Activated naive CD4-positive, alpha-beta T cell treated with Interleukin-2 at 50 U/mL for 16 hours (primary cell): ENCODE results near the gene CNTN6.

Experiments
- DNase-seq: peaks from one replicate; pipeline ENCODE4 v3.0.0-alpha.2; 2020

Gene CNTN6

DNA sequence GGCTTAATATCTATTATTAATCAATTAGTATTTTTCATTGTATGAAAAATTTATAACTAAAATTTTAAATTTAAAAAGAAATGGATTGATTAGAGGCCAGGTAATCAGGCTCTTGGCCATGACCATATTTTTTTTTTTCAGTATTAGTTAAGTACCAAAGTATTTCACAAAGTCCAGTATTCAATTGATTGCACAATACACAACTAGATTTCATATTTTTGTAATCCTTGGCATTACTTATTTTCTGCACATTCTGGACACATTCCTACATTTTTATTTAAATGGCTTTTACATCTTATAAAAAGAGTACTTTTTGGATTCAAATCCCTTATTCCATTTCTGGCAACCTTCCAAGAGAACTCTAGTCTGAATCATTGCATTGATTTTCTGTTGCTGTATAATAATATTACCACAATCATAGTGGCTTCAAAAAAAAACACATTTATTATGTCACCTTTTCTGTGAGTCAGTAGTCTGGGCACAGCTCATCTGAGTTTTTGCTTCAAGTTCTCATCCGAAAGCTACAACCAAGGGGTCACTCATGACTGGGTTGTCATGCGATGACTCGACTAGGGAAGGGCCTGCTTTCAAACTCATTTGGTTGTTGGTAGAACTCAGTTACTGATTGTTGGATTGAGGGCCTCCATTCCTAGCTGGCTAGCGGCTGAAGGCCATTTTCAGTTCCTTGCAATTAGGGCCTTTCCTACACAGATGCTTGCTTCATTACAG is 90.7 kb downstream of the CNTN6 start:
- no peak for DNase-seq

GRCh38 chr3:1190569-1190968 is 97.7 kb downstream of the CNTN6 start:
- DNase-seq: no peak

DNA sequence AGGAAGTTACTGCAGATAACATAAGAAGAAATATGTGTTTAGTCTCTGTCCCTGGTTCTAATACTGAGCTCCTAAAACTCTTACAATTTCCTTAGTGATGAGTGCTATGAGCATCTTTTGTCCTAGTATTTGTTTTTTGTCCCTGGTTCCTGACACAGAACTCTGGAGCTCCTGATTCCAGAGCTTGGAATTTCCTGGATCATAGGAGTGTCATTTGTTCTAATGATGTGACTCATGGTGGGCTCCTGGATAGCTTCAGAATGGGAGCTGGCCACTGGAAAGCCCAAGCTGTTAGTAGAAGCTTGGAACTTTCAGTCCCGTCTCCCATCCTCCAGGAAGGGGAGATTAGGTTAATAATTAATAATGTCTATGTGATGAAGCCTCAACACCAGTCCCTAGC is 98.2 kb downstream of the CNTN6 start:
- DNase-seq: no peak

- DNase-seq: no peak
Measured at GRCh38 chr3:1195947-1196346, 103.1 kb downstream of the CNTN6 start.

DNA sequence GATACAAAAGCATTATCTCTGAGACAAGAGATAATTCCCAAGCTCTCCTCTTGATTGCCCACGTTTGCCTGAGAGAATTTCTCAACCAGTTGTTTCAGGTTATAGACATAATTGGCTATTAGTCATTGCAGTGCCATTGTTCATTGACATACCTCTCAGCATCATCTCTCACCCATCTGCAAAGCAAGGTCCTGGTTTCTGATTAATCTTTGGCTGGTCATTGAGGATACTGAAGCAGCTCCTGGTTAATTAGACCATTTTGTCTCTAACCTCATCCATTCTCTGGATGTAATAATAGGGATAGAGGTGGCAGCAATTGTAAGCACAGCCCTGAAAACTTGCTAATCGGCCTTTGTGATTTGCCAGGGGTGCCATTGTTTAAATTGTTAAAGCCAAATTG is 104.2 kb downstream of the CNTN6 start:
- no peak for DNase-seq

DNA sequence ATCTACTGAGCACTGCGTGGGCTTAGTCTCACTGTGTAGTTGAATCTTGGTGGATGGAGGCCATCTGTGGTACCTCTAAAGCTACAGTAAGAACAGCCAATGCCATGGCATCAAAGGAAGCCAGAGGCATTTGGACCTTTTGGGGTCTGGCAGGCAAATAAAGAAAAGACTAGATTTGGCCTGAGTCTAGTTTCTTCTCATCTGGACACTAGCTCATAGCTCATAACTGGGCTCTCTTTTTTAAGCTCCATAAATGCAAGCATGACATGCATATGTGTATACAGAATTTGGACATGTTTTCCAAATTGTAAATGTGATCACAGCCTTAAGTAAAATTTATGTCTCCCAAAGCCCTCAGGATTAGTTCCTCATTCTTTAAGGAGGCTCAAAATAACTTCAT is 107.5 kb downstream of the CNTN6 start:
- no peak for DNase-seq

DNA sequence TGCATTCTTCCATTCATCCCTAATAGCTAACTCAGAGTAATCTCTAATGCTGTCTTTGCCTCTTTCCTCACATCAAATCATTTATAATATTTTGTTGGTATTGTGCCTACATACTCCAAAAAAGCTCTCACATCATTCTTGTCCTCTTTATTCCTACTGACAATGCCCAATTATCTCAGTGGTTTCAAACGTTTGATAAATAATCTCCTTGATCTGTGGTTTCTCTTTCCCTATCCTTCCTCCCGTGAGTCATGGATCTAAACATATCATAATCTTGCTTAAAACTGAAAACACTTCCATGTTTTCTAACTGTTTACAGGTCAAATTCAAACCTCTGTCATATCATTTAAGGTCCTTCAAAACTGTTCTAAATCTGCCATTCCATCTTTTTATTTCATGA is 115.1 kb downstream of the CNTN6 start:
- DNase-seq: no peak

GRCh38 chr3:1214933-1215332 is 122.1 kb downstream of the CNTN6 start:
- DNase-seq: no peak

- DNase-seq: no peak
Measured at GRCh38 chr3:1216856-1217255, 124.0 kb downstream of the CNTN6 start.

DNA sequence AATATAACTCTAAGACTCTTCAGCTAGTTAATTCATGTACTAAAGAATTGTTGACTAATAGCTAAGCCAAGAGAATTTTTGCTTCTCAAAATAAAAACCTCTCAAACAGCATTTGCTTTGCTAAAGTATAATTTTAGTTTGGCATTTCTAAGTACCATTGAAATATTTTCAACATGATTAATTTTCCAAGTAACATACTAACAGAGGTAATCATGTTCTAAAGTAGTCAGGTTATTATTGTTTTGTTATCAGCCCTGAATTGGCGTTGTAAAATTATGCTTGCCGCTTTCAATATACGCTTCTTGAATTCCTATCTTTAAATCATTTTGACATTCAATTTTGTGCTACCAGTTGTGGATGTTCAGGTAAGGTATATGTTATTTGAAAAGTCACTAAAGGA is 134.3 kb downstream of the CNTN6 start:
- DNase-seq: no peak

DNA sequence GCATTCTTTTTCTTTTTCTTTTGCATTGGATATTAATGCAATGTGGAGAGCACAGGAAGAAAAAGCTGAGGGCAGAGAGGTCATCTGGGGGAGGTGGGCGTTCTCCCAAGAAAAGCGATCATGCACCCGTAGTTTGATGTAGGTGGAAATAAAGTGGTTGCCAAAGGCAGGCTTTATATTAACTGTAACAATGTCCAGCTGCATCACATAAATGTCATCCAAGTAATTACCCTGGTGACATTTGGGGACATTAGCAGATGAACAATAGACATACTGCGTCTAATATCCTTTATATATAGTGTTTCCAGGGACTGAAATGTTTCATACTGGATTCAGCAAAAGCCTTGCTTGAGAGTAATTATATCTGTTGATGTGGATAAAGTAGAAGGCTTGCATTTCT is 135.5 kb downstream of the CNTN6 start:
- no peak for DNase-seq

GRCh38 chr3:1230920-1231319 is 138.1 kb downstream of the CNTN6 start:
- no peak for DNase-seq

DNA sequence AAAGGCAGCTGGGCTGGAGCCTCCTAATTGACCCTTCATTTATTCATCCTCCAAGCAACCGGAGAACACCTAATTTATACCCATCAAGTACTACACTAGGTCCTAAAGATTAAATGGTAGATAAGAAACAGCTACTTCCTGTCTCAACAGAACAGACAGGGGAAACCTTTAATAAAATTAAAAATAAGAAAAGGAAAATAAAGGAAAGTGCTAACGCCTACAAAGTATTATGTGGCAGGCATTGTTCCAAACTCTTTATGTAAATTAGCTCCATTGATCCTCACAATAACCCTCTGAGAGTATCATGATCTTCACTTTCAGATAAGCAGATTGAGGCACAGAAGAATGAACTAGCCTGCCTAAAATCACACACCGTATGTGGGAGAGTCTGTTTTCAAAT is 139.5 kb downstream of the CNTN6 start:
- no peak for DNase-seq

DNA sequence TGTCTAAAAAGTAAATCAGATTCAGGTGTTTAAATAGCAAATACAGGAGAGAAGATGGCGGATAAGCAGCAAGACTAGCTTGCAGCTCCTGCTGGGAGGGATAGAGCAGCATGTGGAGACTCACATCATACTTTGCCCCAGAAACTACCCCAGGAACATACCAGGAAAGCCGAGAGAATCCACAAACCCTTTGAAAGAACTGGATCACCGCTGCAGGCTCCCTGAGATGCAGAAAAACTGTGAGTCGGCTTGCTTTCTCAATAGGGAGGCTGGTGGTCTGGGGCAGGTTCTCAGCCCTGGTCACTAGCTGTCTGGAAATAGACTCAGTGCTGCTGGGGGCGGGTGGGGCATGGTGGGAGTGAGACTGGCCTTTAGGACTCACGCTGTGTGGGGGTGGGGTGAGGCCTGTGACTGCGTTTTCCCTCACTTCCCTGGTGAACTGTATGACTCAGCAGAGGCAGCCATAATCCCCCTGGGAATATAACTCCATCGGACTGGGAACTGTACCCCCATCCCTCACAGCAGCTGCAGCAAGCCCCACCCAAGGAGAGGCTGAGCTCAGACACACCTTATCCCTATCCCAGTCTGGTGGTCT is 142.8 kb downstream of the CNTN6 start:
- no peak for DNase-seq

- DNase-seq: no peak
Measured at GRCh38 chr3:1251282-1252060, 158.6 kb downstream of the CNTN6 start.

DNA sequence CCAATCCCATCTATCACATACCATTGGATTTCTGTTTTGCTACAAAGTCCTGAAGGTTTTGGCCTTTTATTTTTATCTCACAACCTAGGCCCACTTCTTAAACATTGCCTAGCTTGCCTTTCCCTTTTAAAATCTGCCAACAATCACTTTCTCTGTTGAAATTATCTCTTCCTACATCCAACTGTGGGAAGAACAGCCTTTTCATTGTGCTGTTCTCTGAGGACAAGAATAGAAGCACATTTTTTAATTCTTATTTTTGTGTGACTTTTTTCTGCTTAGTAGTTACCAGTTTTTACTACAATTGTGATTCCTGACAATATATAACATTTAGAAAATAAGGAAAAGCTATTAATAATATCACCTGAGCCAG is 159.2 kb downstream of the CNTN6 start:
- DNase-seq: no peak

GRCh38 chr3:1262246-1262645 is 169.4 kb downstream of the CNTN6 start:
- no peak for DNase-seq

- no peak for DNase-seq
Measured at GRCh38 chr3:1263121-1263520, 170.3 kb downstream of the CNTN6 start.

- no peak for DNase-seq
Measured at GRCh38 chr3:1269808-1270207, 177.0 kb downstream of the CNTN6 start.

- DNase-seq: no peak
Measured at GRCh38 chr3:1272546-1273265, 179.9 kb downstream of the CNTN6 start.

- DNase-seq: no peak
Measured at GRCh38 chr3:1275495-1275894, 182.7 kb downstream of the CNTN6 start.

DNA sequence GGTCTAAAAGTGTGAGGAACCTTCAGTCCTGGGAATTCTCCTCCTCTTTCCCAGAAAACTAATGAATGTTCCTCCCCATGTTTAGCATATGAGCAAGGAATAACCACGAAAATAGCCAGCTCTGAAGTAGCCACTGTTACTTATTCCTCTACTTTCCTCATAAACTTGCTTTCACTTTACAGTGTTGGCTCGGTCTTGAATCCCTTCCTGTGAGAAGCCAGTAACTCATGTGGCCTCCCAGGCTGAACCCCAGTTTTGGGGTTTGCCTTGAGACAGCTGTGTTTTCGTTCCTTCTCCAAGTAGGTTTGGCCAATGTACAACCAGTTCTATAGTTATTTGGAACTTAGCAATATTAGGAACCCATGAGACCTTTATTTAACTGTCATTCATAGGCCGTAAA is 195.0 kb downstream of the CNTN6 start:
- no peak for DNase-seq

DNA sequence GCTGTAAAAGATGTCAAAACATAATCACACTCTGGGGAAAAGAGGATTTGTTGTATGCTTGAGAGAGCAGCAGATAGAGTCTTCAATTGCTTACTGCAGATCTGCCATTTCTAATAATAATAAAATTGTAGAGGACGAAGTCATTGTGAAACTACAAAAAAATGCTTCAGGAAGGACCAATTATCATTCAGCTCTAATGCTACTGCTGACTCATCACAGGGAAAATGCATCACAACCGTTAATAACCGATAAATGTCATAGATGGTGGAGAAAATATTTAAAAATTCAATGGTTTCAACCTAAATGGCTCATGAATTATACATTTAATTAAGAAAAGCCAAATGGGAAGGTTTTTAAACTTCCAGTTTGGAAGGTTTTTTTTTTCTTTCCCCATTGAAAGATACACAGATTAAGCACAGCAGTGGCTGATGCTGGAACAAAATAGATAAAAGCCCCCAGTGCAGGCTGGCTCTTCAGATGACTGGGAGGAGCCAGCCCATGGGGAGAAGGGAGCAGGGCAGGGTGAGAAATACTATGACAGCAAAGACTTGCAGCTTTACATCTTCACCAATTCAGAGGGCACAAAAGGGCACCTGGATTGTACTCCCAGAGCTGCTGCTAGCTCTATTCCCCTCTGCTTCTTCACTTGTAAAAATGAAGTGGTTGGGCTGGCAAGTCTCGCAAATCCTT is 196.1 kb downstream of the CNTN6 start:
- DNase-seq: no peak
